Thyroid gland (tissue), 4 donors: ENCODE measurements around the gene ZNF502.

Experiments used
- CTCF ChIP-seq, 6 experiments: fragments of 200-600 bp in 3 of 6; fragments of 450-650 bp in 3 of 6; sonication (generic) in 3 of 6; IDR thresholded peaks; one replicate each; pipeline ENCODE4 v1.5.1; 2016 to 2019; ENCODE audit warnings: antibody characterized with exemption in 6 of 6, mild to moderate bottlenecking in 2 of 6, inconsistent platforms in 1 of 6, moderate library complexity in 1 of 6
- POLR2A ChIP-seq, 2 donors: fragments of 450-650 bp; IDR thresholded peaks; one replicate each; pipeline ENCODE4 v1.6.1; 2017; ENCODE audit warnings: antibody characterized with exemption in 2 of 2, mild to moderate bottlenecking in 2 of 2, moderate library complexity in 1 of 2

GRCh38 chr3:44722103-44722401, 9.6 kb downstream of the ZNF502 start:
- TF ChIP-seq CTCF (IDR thresholded peaks at IDR 0.05): no peak
- TF ChIP-seq POLR2A (IDR thresholded peaks at IDR 0.05): no peak
